Stimulated activated CD4-positive, alpha-beta T cell treated with anti-CD3 and anti-CD28 coated beads, Interleukin-15, amount 100 ng/mL, for 48 hours (primary cell): Measurements from ENCODE around the gene SLTM.
"Not testable (repeated sequence)": the region's sequence is repeated elsewhere in the genome, so short reads cannot be mapped to it uniquely, and the experiment has no call there.

Source experiments
- DNase-seq, 2 donors: peaks; one replicate each; pipeline ENCODE4 v3.0.0-alpha.2; 2020; ENCODE audit warnings: low read depth in 2 of 2

Gene SLTM

DNA sequence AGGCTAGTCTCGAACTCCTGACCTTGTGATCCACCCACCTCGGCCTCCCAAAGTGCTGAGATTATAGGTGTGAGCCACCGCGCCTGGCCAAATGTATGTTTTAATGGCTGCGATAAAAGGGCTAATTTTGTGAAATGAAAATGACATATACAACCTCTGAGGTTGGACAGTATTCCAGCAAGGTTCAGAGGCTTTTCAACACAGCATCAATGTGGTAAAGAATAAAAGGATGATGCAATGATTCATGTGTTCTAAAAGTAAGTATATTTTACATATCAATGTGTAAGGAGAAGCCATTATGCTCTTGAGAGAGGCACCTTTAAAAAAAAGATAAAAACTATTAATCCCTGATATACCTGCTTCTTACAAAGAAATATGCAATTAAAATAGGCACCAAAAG, 6.7 kb downstream of the SLTM start:
- DNase-seq, result no peak

DNA sequence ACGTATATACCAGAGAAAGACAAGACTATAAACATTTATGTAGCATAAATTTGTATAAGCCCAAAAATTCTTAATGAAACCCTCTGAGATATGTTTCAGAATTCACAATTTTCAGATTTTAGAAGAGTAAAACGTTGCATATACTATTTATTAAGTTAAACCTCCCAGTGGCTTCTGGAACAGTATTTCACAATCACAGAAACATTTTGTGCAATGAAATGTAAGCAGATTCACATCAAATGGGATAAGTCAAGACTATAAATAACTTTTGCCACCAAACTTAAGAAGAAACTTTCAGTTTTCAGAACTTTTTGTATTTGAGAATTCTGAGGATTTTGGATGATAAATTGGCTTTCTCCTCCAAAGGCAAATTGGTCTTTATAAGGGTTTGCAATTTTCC, 9.2 kb downstream of the SLTM start:
- DNase-seq, result no peak

DNA sequence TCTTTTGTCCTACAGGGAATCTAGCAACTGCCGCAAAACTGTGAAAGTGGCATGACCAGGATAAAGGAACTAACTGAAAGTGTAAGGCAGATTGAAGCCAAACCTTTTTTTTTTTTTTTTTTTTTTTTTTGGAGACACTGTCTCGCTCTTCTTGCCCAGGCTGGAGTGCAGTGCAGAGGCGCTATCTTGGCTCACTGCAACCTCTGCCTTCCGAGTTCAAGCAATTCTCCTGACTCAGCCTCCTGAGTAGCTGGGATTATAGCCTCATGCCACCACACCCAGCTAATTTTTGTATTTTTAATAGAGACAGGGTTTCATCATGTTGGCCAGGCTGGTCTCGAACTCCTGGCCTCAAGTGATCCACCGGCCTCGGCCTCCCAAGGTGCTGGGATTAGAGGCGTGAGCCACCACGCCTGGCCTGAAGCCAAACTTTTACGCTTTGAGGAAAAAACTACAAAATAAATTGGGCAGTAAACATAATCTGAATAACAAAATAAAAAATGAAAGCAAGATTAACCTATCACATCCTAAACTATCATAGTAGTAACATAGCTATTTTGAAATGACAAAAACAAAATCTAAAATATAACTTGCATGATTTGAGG, 9.7 kb downstream of the SLTM start:
- DNase-seq, result no peak

DNA sequence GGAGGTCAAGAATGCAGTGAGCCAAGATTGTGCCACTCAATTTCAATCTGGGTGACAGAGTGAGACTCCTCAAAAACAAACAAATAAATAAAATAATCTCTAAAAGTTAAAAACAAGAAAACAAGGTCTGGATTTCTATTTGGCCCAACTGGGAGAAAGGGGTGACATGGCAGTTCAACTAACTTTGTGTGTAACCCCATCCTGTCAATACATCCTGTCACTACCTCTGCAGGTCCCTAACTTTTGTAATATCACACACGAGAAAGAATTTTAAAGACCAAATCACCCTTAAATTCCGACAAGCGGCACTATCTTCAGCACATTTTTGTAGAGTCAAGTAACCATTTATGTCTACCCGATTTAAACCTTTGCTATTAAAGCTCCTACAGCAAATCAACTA, 10.2 kb downstream of the SLTM start:
- no peak for DNase-seq

DNA sequence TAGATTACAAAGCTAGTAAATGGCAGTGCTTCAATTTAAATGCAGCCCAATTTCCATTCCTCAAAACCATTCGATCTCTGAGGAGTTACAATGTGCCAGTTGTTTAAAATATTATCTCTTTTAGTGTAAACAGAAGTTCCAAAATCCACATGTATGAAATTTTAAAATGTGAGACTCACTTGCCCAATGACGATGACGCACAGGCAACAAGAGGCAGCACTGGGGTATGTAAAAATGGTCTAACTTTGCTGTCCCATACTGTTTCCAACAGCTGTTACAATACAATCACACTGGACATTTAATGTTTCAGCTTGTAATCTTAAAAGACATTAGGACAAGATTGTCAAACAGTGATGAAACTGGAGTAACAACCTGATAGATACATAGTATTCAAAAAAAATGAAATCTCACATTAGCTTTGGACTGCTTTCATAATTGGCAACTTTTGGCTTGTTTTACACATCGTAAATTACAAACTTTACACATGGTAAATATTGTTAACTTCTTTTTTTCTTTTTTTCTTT, 12.2 kb downstream of the SLTM start:
- DNase-seq, result no peak

DNA sequence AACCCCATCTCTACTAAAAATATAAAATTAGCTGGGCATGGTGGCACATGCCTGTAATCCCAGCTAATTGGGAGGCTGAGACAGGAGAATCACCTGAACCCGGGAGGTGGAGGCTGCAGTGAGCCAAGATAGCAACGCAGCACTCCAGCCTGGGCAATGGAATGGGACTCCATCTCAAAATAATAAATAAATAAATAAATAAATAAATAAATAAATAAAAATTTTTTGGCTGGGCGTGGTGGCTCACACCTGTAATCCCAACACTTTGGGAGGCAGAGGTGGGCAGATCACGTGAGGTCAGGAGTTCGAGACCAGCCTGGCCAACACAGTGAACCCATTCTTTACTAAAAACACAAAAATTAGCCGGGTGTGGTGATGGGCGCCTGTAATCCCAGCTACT, 13.0 kb downstream of the SLTM start:
- not testable (repeated sequence) for DNase-seq

DNA sequence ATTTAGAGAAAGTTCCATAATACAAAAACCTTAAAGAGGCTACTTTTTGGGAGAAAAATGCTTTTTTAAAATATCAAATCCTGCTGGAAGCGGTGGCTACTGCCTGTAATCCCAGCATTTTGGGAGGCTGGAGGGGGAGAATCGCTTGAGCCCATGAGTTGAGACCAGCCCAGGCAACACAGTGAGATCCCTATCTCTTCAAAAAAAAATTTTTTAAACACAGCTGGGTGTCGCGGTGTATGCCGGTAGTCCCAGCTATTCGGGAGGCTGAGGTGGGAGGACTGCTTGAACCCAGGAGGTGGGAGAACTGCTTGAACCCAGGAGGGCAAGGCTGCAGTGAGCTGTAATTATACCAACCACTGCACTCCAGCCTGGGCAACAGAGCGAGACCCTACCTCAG, 14.2 kb downstream of the SLTM start:
- no peak for DNase-seq

DNA sequence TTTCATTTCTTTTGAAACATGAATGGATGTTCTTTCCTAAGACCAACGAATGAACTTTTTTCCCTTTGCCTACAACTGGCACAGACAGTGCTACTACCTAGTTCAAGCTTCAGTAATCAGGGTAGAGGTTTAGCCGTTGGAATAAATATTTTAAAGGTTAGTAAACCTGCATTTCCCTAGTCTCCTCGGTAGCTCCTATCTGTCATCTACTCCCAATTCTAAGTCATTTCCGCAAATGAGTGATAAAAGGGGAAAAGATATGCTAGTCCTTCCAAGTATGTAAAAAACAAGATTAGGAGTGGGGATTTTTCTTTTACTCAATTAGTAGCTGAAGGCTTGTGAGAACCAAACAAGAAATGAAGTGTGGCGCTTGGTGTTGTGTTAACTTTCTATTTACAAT, 15.2 kb downstream of the SLTM start:
- no peak for DNase-seq

DNA sequence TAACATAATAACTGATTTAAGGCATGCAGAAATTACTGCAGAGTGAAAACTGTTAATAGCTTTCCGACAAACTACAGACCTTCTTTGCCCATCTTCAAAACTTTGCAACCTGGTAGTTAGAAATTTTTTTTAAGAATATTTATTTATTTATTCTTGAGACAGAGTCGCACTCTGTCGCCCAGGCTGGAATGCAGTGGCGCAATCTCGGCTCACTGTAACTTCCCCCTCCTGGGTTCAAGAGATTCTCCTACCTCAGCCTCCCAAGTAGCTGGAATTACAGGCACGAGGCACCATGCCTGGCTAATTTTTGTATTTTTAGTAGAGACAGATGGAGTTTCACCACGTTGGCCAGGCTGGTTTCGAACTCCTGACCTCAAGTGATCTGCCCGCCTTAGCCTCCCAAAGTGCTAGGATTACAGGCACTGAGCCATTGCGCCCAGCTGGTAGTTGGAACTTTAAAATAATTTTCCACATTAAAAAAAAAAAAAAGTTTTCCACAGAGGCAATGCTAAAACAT, 15.8 kb downstream of the SLTM start:
- DNase-seq, result not testable (repeated sequence)

DNA sequence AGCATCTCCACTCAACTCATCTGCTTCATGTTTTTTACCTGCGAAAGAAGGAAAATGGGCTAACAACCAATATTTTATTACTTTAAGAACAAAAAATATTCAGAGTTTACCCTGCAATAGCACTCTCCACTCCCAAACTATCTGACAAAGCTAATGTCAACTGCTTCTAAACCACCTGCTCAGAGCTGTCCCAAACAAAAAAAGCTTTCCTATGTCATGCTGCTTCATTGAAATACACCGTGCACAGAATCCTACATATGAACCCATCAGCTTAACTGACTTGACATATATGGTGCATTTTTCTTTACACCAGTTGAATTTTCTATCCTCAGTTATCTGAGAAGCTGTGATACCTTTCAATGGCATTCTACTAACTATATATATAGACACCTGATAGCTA, 16.5 kb downstream of the SLTM start:
- DNase-seq, result no peak

DNA sequence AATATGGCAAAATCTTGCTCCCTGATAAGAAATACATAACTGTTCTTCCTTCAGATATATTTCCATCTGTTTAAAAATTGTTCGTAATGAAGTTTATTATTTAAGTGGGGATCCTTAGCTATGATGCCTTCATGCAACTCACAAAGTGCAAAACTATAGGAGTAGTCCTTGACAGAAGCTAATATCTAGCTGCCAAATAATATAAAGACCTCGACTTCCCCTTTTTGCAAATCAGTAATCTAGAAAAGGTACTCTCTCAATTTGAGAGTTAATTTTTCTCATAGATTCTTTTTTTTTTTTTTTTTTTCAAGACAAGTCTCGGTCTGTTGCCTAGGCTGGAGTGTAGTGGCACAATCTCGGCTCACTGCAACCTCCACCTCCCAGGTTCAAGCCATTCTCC, 23.0 kb downstream of the SLTM start:
- no peak for DNase-seq

DNA sequence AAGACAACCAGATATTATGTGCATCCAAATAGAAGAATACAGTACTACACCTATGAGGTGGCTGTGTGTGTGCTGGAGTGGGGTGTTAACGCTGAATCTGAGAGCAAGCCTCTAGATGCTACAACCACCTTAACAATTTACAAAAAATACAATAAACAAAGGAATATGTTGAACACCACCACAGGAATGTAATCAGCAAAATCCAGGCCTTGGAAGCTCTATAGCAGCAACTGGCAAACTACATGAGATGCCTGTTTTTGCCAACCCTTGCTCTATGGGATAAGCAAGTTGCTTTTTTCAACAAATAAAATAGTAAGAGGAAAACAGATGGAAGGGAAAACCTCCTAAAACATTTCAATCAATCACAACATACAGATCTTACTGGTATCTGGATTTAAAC, 23.9 kb downstream of the SLTM start:
- no peak for DNase-seq

DNA sequence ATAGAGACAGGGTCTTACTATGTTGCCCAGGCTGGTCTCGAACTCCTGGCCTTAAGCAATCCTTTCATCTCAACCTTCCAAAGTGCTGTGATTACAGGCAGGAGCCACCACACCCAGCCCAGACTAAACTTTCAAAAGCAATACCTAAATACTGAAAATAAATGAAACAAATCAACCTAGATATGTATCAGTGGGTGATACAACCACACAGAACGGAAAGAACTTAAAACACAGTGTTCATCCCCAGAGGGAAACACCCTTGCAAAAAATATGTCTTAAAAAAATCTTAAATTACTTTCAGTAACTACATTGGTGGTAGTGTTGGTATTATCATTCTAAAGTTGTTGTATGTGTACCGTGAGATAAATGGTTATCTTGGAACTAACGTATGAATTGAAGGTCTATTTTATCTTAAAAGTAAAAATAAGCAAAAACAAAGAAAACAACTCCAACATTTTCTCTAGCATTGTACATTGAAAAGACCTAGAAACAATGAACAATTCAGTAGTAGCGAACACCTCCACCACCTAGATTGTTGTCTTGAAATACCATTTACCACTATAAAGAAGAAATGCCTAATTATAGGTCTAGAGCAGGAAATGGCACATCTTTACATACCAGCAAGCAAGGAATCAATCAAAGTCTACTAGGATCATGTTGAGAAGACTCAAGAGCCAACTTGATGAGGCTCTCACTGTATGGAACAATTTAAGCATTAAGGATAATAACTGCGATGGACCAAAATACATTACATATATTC, 24.7 kb downstream of the SLTM start:
- DNase-seq, result no peak

DNA sequence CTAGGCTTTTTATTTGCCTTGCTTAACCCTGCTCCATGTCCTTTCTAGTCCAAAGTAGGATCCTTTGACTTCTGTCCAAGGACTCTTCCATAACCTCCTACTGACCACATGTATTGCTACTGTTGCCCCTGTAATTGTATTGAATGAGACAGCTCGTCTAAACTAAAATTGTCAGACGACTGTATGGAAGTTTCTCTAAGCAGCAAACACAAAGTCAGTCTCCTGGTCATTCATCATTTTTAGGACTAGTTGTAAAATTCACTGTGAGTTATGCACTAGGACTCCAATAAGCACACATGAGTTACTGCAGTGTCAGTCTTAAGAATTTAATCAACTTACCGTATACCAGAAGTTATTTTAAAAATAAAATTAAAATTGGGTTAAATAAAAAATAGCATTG, 32.8 kb downstream of the SLTM start:
- DNase-seq, result no peak

DNA sequence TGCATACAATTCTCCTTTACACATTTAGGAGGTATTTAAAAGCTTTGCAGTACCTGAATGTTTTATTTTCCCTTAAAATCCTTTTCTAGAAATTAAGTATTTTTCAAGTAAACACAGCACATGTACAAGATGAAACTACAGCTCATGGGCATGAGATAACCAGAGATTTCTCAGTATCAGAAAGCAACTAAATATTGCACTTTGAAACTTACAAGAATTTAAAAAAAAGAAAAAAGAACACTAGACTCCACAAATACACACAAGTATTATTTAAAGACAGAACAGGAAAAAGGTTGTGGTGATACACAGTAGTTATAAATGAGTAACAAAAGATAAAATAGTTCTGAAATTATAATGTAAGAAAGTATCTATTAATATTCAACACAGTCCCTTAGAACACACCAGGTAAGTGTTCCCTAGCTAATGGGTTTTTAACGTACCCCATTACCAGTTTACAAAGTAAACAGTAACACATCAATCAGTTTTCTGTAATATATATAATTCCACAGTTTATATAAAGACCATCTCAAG, 35.3 kb downstream of the SLTM start:
- no peak for DNase-seq

DNA sequence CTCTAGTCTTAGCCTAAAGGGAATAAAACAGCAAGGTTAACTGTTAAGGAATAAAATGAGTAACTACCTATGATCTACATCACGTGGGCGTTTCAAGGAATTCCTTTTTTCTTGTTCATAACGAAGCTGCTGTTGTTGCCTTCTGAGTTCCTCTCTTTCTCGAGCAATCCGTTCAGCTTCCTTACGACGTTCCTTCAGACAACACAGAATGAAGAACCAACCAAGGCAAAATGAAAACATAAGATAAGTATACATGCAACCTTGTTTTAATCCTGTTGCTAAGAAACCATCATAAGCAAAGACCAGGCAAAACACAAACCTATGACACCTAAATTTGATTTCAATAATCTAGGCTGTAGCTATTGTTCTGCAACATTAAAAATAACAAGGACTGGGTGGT, 44.1 kb downstream of the SLTM start:
- DNase-seq, result no peak

DNA sequence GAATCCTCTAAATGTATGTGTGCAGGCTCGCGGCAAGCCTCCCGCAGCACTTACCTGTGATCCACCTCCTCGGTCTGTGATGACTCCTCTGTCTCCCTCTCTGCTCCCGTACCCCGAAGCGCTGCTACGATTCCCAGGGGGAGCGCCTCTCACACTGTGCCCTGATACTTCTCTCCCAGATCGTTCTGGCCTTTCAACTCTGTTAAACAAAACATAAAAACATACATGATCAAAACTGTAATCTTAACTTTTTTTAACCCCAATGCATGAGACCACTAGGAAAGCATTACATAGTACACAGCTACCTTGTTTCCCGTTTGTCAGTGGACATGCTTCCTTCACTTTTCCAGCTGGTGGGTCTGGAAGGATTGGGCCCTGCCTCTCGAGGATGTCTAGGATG, 46.6 kb downstream of the SLTM start:
- DNase-seq, result no peak

DNA sequence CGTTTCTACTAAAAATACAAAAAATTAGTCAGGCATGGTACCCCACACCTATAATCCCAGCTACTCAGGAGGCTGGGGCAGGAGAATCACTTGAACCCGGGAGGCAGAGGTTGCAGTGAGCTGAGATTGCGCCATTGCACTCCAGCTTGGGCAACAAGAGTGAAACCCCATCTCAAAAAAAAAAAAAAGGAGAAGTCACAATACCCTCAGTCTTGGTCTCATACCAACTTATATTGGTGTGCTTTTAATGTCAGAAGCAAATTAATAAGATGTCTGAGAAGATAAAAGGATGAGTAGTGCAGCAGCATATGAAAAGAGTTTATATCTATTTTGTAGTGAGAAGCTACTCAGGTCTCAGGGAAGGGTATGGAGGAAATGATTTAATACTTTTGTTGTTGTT, 49.6 kb downstream of the SLTM start:
- DNase-seq, result not testable (repeated sequence)

DNA sequence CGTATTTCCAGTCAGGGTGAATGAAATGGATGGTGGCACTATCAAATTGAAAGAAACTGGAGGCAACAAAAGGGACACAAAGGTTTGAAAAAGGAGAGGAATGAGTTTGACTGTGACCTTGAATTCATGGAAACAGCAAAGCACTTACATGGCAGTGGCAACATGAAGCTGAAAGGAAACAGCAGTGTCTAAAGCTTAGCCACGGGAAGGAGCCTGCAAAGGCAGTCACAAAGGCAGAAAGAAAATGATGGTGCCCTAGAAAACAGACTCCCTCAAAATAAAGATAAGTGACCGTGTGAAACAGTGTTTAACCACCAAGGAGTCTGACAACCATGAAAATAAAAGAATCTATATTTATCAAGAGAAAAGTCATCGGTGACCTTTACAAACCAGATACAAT, 51.2 kb downstream of the SLTM start:
- DNase-seq, result no peak

DNA sequence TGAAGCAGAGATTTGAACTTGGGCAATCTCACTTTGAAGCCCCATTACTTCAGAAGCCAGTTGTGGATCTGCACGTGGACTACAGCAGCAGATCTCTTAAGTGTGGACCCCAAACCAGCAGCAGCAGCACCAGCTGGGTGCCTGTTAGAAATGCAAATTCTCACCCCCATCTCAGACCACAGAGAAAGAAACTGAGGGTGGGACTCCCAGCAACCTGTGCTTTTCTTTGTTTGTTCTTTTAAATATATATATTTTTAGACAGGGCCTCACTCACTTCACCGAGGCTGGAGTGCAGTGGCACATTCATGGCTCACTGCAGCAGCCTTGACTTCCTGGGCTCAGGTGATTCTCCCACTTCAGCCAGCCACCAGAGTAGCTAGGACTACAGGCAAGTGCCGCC, 53.2 kb downstream of the SLTM start:
- DNase-seq, result no peak

DNA sequence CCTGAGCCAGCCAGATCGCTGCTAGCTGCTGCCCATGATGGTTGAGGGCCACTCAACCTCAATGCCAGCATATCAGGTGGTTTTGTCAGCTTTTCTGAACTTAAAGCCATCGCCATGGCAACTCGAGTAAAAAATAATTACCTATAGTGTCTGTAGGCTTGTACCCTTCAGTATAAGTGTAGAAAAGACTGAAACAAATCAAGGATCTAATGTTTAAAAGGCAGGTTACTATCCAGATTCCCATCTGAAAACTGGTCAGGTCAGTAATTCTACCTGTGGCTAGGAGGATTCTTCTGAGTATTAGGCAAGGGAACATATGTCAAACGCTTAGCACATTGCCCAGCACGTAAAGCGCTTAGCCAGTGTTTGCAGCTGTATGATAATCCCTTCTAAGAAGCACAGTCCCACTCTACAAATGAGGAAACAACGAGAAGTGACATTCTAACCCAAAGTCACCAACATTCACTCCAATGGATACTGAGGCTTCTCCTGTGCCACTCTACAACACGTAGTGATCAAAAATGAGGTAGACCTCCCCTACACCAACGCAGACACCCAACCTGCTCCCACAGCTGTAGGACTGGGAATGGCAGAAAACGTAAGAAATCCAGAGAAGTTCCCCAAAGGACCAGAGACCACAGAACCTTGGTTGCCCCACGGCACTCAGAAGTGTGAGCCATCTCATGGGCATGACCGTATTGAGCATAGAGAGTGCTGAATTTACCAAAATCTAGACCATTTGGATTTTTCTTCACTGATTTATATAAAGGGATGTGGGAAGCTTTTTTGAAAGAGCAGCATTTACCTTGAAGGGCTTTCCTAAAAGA, 55.3 kb downstream of the SLTM start:
- DNase-seq, result no peak
